CD14-positive monocyte (primary cell): Measurements from ENCODE around the gene ME2. TPM values are rescaled to one million over a fixed set of nuclear protein-coding genes. Genes with fewer than 3 reads are reported as not detected.

ENCODE experiments used
- DNase-seq, 3 donors: peaks; one replicate each; pipeline ENCODE4 v3.0.0-alpha.2; 2011 to 2022
- H2AFZ ChIP-seq: 2 replicates; pipeline ENCODE4 v1.6.0; 2012; ENCODE audit warnings: mild to moderate bottlenecking, low read depth, low read length, inconsistent platforms; ENCODE audit not compliant: insufficient read depth, poor library complexity, severe bottlenecking
- H3K27ac ChIP-seq, 2 donors: 1 replicate in 1 of 2; 2 replicates in 1 of 2; pipeline ENCODE4 v1.5.1; 2012 to 2013; ENCODE audit warnings: low read length in 2 of 2, control low read depth in 1 of 2, inconsistent platforms in 1 of 2, low read depth in 1 of 2, mild to moderate bottlenecking in 1 of 2
- H3K27me3 ChIP-seq, 2 donors: one replicate each; pipeline versions ENCODE4 v1.6.0 to v1.6.1; 2011 to 2013; ENCODE audit warnings: low read length in 2 of 2; ENCODE audit not compliant: control insufficient read depth in 2 of 2, insufficient read depth in 2 of 2
- H3K36me3 ChIP-seq, 2 donors: replicated peaks in 1 of 2; 1 replicate in 1 of 2; 2 replicates in 1 of 2; pipeline versions ENCODE4 v1.5.1 to v1.6.1; 2012 to 2013; ENCODE audit warnings: low read length in 2 of 2, control low read depth in 1 of 2, inconsistent platforms in 1 of 2, mild to moderate bottlenecking in 1 of 2; ENCODE audit not compliant: insufficient read depth in 2 of 2, control insufficient read depth in 1 of 2
- H3K4me1 ChIP-seq, 2 donors: 1 replicate in 1 of 2; 2 replicates in 1 of 2; pipeline versions ENCODE4 v1.5.1 to v1.6.1; 2012 to 2013; ENCODE audit warnings: low read length in 2 of 2, control low read depth in 1 of 2, inconsistent platforms in 1 of 2, mild to moderate bottlenecking in 1 of 2, moderate library complexity in 1 of 2; ENCODE audit not compliant: insufficient read depth in 2 of 2, control insufficient read depth in 1 of 2
- H3K4me2 ChIP-seq: replicated peaks from 2 replicates; pipeline ENCODE3; 2012; ENCODE audit warnings: low read length, moderate library complexity, mild to moderate bottlenecking; ENCODE audit not compliant: poor library complexity, severe bottlenecking; ENCODE audit errors: extremely low read depth
- H3K4me3 ChIP-seq, 3 experiments: fragments of 200-600 bp in 1 of 3; sonication (generic) in 1 of 3; replicated peaks in 1 of 3; 1 replicate in 2 of 3; 2 replicates in 1 of 3; pipeline ENCODE4 v1.5.1; 2011 to 2013; ENCODE audit warnings: low read length in 3 of 3, mild to moderate bottlenecking in 3 of 3, control low read depth in 2 of 3, low read depth in 2 of 3, inconsistent platforms in 1 of 3, moderate library complexity in 1 of 3
- H3K79me2 ChIP-seq: 2 replicates; pipeline ENCODE4 v1.6.0; 2012; ENCODE audit warnings: mild to moderate bottlenecking, control low read depth, inconsistent platforms, low read length, moderate library complexity; ENCODE audit not compliant: insufficient read depth
- H3K9ac ChIP-seq: 2 replicates; pipeline ENCODE4 v1.6.0; 2017; ENCODE audit warnings: low read length, mild to moderate bottlenecking; ENCODE audit not compliant: insufficient read depth, poor library complexity, severe bottlenecking
- H3K9me3 ChIP-seq, 2 donors: replicated peaks in 1 of 2; 1 replicate in 1 of 2; 2 replicates in 1 of 2; pipeline versions ENCODE4 v1.5.1 to v1.6.1; 2012 to 2013; ENCODE audit warnings: low read length in 2 of 2, control low read depth in 1 of 2; ENCODE audit not compliant: control insufficient read depth in 1 of 2, insufficient read depth in 1 of 2
- H4K20me1 ChIP-seq: 2 replicates; pipeline ENCODE4 v1.6.0; 2012; ENCODE audit warnings: mild to moderate bottlenecking, low read length, control low read depth, moderate library complexity; ENCODE audit not compliant: insufficient read depth
- H3K27ac Mint-ChIP-seq, 7 donors: one replicate each; pipeline ENCODE4 v1.8.0; 2020; ENCODE audit warnings: mild to moderate bottlenecking in 7 of 7, mixed read lengths in 7 of 7, moderate library complexity in 6 of 7, inconsistent platforms in 2 of 7
- H3K27me3 Mint-ChIP-seq, 3 donors: one replicate each; pipeline ENCODE4 v1.8.0; 2021 to 2022; ENCODE audit warnings: low read depth in 3 of 3, mild to moderate bottlenecking in 3 of 3, mixed read lengths in 3 of 3, moderate library complexity in 3 of 3, inconsistent platforms in 1 of 3
- H3K36me3 Mint-ChIP-seq, 2 donors: one replicate each; pipeline ENCODE4 v1.8.0; 2020; ENCODE audit warnings: mixed read lengths in 2 of 2, inconsistent platforms in 1 of 2, mild to moderate bottlenecking in 1 of 2
- H3K4me1 Mint-ChIP-seq: one replicate; pipeline ENCODE4 v1.8.0; 2020; ENCODE audit warnings: mild to moderate bottlenecking, mixed read lengths
- H3K4me3 Mint-ChIP-seq, 2 donors: one replicate each; pipeline ENCODE4 v1.8.0; 2020; ENCODE audit warnings: mild to moderate bottlenecking in 2 of 2, mixed read lengths in 2 of 2, moderate library complexity in 1 of 2
- H3K9me3 Mint-ChIP-seq, 7 donors: one replicate each; pipeline ENCODE4 v1.8.0; 2020 to 2022; ENCODE audit warnings: mixed read lengths in 7 of 7, mild to moderate bottlenecking in 6 of 7, moderate library complexity in 6 of 7, inconsistent platforms in 2 of 7
- WGBS: methylation state at CpG from one replicate; pipeline ENCODE4 v1.1.5; 2013; ENCODE audit warnings: missing lambda C conversion rate; ENCODE audit not compliant: insufficient coverage; 5-methylcytosine and 5-hydroxymethylcytosine counted together
- intact Hi-C, 2 donors: fragments of 100-400 bp; cut with micrococcal nuclease; formaldehyde crosslinking; loops; one replicate each; pipeline versions ENCODE4 v1.15.0 to v1.15.1; 2023
- polyA plus RNA-seq, 3 donors: library from polyadenylated mRNA; depleted of rRNA in 1 of 3; unstranded in 2 of 3; stranded (reverse) in 1 of 3; fragments of 300-500 nt in 2 of 3; fragments of >200 nt in 1 of 3; fragmentation: Illumina TruSeq in 2 of 3; gene quantifications; 1 replicate in 2 of 3; 2 replicates in 1 of 3; pipeline ENCODE4 v1.2.3, GENCODE V29; 2012 to 2021
- TF ChIP-seq, protein P1 (sequence below): fragments of 200-600 bp; IDR thresholded peaks from one replicate; pipeline ENCODE4 v1.8.0; 2022; ENCODE audit warnings: antibody characterized with exemption, mild to moderate bottlenecking

ME2 gene
- polyA plus RNA-seq, 3 donors, result 48.7 to 93.8 (median 71.7) TPM

DNA sequence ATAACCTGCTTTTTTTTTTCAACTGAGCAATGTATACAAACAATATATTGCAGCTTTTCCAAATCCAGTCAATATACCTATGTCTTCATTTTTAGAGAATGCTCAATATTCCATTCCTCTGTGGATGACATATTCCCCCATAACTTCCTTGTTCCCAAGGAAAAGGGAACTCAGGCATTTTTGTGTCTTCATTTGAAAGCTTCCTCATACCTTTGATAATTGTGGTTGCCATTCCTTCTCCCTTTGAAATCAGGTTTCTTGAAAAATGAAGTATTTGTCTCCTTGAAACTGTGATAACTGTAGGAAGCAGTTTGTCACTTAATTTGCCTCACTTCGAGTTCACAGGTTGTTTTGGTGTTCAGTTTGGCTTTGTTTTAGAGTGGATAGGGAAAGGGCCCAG is 102.5 kb downstream of the ME2 start:
- peaks cover 10 to 12% of the 10 kb centered on the region in 2 donors for H3K9me3 ChIP-seq
- no peak overlapping the region for H3K4me2 ChIP-seq
- no peak for DNase-seq
- H2AFZ ChIP-seq, result no peak overlapping the region
- H3K36me3 ChIP-seq, result peaks cover 41 to 72% of the 10 kb centered on the region in 2 donors
- 100% methylated on average over 1 of the region's 1 CpG for WGBS
- Mint-ChIP-seq H3K36me3 (peaks cover 49 to 68% of the 10 kb centered on the region in 2 donors), H3K27ac (peak overlapping the region in 1 of 7 donors; percentile 11), H3K4me3 (no peak overlapping the region), H3K9me3 (peaks cover 10 to 20% (median 16%) of the 10 kb centered on the region in 7 donors), H3K4me1 (peaks cover 3% of the 10 kb centered on the region), H3K27me3 (peaks cover 0 to 1% (median 0%) of the 10 kb centered on the region in 3 donors)
- H3K27me3 ChIP-seq, result no peaks in the 10 kb centered on the region
- H3K79me2 ChIP-seq, result no peaks in the 10 kb centered on the region
- intact Hi-C loops, result no loop called here
- no peaks in the 10 kb centered on the region for H3K4me1 ChIP-seq
- H3K4me3 ChIP-seq, result no peak overlapping the region
- no peak overlapping the region for H3K27ac ChIP-seq
- no peaks in the 10 kb centered on the region for H4K20me1 ChIP-seq
- H3K9ac ChIP-seq, result no peak overlapping the region
- TF ChIP-seq, protein P1, sequence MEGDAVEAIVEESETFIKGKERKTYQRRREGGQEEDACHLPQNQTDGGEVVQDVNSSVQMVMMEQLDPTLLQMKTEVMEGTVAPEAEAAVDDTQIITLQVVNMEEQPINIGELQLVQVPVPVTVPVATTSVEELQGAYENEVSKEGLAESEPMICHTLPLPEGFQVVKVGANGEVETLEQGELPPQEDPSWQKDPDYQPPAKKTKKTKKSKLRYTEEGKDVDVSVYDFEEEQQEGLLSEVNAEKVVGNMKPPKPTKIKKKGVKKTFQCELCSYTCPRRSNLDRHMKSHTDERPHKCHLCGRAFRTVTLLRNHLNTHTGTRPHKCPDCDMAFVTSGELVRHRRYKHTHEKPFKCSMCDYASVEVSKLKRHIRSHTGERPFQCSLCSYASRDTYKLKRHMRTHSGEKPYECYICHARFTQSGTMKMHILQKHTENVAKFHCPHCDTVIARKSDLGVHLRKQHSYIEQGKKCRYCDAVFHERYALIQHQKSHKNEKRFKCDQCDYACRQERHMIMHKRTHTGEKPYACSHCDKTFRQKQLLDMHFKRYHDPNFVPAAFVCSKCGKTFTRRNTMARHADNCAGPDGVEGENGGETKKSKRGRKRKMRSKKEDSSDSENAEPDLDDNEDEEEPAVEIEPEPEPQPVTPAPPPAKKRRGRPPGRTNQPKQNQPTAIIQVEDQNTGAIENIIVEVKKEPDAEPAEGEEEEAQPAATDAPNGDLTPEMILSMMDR, result no peak

- Mint-ChIP-seq H3K4me3 (no peak overlapping the region), H3K27me3 (peaks cover 0 to 1% (median 0%) of the 10 kb centered on the region in 3 donors), H3K9me3 (peaks cover 2 to 11% (median 8%) of the 10 kb centered on the region in 7 donors), H3K27ac (peak overlapping the region in 3 of 7 donors; percentile 6 to 61 (median 38)), H3K36me3 (peaks cover 47 to 67% of the 10 kb centered on the region in 2 donors), H3K4me1 (peaks cover 3% of the 10 kb centered on the region)
- H3K9me3 ChIP-seq, result peaks cover 3% of the 10 kb centered on the region in 2 donors
- H3K27me3 ChIP-seq, result no peaks in the 10 kb centered on the region
- H3K79me2 ChIP-seq, result no peaks in the 10 kb centered on the region
- WGBS, result 100% methylated on average over 6 of the region's 8 CpGs
- TF ChIP-seq, protein P1, result no peak
- H3K4me3 ChIP-seq, result no peak overlapping the region
- H3K4me1 ChIP-seq, result no peaks in the 10 kb centered on the region
- no peak for DNase-seq
- intact Hi-C loops, result no loop called here
- no peak overlapping the region for H3K9ac ChIP-seq
- H3K4me2 ChIP-seq, result no peak overlapping the region
- H3K27ac ChIP-seq, result no peak overlapping the region
- H2AFZ ChIP-seq, result no peak overlapping the region
- H4K20me1 ChIP-seq, result no peaks in the 10 kb centered on the region
- H3K36me3 ChIP-seq, result peaks cover 40 to 72% of the 10 kb centered on the region in 2 donors
These were observed 103.3 kb downstream of the ME2 start for GRCh38 chr18:50982086-50982801.
